ENCODE measurements around the gene MB21D2.

- no peak for TF ChIP-seq CTCF (IDR thresholded peaks at IDR 0.05; ENCODE audit: low read length)
- no peak for TF ChIP-seq EZH2 (optimal IDR thresholded peaks at IDR 0.05; ENCODE audit: low read depth, low read length)
- no peak for TF ChIP-seq EZH2phosphoT487 (IDR thresholded peaks at IDR 0.05; ENCODE audit: low read length)
Observed at GRCh38 chr3:192866804-192867203, 50.9 kb downstream of the MB21D2 start.

Data from MM.1S (cell line).